GM18907 (cell line): ENCODE measurements around the gene CYP4F3.
"Not testable (repeated sequence)": the region's sequence is repeated elsewhere in the genome, so short reads cannot be mapped to it uniquely, and the experiment has no call there.

Experiments
- ATAC-seq: cut with Tn5 transposase; IDR thresholded peaks from one replicate; pipeline ENCODE4 v1.9.1; 2021; ENCODE audit warnings: mild to moderate bottlenecking, moderate library complexity; ENCODE audit not compliant: unreplicated experiment

The CYP4F3 gene

GRCh38 chr19:15666186-15666585 lies 25.5 kb downstream of the CYP4F3 start:
- no peak for ATAC-seq

GRCh38 chr19:15666883-15667282 lies 26.2 kb downstream of the CYP4F3 start:
- no peak for ATAC-seq

DNA sequence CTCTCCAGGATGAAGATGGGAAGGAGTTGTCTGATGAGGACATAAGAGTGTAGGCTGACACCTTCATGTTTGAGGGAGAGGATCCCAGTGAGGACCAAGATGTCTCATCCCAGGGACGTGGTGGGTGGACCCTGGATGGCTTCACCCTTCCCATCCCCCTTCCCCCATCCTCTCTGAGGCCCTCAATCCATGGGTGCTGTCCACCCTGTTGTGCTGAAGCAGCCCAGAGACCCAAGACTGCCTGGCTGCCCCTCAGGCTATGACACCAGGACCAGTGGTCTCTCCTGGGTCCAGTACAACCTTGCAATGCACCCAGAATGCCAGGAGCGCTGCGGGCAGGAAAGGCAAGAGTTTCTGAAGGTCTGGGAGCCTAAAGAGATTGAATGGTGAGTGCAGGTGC lies 28.7 kb downstream of the CYP4F3 start:
- no peak for ATAC-seq

GRCh38 chr19:15669891-15670290 lies 29.2 kb downstream of the CYP4F3 start:
- ATAC-seq = no peak

- no peak for ATAC-seq
Measured at GRCh38 chr19:15671237-15671821, 30.6 kb downstream of the CYP4F3 start.

DNA sequence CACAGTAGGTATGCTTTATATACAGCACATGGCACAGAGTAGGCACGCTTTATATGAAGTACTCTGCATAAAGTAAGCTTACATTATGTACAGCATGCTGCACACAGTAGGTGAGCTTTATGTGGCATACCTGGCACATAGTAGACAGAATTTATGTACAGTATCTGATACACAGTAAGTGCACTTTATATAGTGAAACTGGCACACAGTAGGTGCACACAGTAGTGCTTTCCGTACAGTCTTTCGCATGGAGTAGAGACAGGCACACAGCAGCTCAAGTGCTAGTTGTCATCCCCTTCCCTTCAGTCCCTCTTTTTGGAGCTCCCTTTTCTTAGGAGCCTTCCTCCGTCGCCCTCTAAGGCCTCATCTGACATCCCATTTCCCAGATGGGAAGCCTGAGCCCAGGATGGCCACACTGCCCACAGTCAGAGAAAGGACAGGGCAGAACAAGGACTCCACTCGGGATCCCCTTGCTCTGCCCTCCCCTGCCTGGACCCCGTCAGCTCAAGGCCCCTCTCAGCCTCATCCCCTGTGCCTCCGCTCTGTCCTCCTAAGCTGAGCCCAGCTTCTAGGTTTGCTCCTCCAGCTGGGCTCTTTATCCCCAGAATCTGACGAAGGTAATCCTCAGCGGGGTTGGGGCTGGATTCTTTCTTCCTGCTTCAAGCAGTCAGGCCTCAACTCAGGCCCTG lies 31.3 kb downstream of the CYP4F3 start:
- no peak for ATAC-seq

GRCh38 chr19:15672580-15673175 lies 32.0 kb downstream of the CYP4F3 start, which contains the start of gene CYP4F12:
Gene CYP4F12 (plus strand): TSS chr19:15673087. CDS start chr19:15673530, 443 bp downstream.
- ATAC-seq = no peak

DNA sequence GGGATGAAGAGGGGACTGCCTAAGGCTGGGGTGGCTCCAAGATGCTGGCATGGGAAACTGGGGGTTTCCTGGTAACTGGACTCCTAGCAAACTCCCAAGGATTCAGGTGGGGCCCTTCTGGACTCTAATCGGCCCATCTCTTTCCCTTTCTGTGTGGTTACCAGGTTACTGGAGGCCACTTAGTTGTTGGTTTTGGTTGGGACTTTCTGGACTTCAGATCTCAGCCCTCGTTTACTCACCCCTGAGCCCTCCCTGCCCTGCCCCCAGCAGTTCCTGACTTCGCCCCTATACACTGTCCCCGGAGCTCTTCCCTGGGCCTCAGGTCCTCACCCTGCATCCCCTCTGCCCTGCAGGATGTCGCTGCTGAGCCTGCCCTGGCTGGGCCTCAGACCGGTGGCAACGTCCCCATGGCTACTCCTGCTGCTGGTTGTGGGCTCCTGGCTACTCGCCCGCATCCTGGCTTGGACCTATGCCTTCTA lies 32.5 kb downstream of the CYP4F3 start:
- no peak for ATAC-seq

DNA sequence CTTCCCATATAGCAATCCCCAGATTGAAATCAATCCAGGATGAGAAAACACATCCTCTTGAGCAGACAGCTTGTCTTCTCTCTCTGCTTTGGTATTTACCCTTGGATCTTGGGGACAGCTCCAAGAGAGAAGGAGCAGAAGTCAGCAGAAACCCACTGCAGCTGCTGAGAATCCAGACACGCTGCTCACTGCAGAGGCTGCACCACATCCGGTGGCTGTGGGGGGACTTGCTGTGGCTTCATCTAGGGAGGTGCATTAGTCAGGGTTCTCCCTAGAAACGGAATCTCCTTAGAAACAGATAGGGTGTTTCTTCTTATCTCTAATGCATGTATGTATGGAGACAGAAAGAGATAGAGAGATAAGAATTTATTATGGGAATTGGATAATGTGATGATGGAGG lies 34.9 kb downstream of the CYP4F3 start:
- no peak for ATAC-seq

- ATAC-seq = no peak
Measured at GRCh38 chr19:15679089-15679488, 38.4 kb downstream of the CYP4F3 start.

DNA sequence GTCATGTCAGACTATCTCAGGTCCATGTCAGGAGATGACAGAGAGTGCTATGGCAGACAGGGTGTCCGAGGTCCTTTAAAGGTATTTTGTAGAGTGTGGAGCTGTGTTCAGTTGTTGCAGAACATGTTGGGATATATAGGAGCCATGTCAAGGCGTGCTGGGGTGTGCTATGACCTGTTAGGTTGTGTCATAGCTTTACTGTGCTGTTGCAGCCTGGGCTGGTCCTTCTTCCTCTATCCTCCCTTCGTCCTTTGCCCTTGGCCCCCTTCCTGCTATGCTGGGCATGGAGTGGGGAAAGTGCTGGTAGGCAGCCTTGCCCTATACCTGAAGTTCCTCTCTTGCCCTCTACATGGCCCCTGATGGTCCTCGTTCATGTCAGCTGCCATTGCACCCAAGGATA lies 39.2 kb downstream of the CYP4F3 start:
- ATAC-seq = not testable (repeated sequence)

GRCh38 chr19:15680478-15681322 lies 40.0 kb downstream of the CYP4F3 start:
- no peak for ATAC-seq

- ATAC-seq = no peak
Measured at GRCh38 chr19:15683411-15683810, 42.7 kb downstream of the CYP4F3 start.

DNA sequence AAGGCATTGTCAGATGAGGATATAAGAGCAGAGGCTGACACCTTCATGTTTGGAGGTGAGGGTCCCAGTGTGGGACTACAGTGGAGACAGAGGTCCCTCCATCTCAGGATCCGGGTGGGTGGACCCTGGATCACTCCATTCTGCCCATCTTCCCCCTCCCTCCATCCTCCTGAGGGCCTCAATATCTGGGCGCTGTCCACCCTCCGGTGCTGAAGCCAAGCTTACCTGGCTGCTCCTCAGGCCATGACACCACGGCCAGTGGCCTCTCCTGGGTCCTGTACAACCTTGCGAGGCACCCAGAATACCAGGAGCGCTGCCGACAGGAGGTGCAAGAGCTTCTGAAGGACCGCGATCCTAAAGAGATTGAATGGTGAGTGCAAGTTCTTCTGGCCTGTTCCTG lies 44.1 kb downstream of the CYP4F3 start:
- ATAC-seq = no peak

- no peak for ATAC-seq
Measured at GRCh38 chr19:15696654-15697194, 56.0 kb downstream of the CYP4F3 start.

- ATAC-seq = no peak
Measured at GRCh38 chr19:15701757-15702533, 61.2 kb downstream of the CYP4F3 start.

DNA sequence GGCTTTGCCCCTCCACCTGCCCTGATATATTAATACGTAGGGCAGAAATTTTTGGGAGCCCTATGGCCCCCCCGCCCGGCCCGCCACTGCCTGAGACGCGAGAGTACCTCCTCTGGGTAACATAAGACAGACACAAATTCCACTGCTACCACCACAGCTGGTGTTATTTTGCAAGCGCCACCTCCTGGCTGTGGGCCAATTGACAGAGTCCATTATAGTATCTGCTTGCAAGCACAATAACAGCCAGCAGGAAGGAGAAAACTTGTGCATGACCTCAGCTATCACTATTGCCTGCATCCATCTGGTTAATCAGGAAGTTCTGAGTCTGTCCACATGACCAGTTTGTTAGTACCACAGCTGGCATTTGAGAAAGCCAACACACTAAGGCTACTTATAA lies 61.8 kb downstream of the CYP4F3 start:
- ATAC-seq = no peak
